ENCODE measurements around the gene CREB3L4.
A peak's percentile ranks its signal among the peaks of the same experiment; 100 is the strongest.

The CREB3L4 gene

GRCh38 chr1:153963030-153963849, 4.5 kb upstream of the CREB3L4 start, which contains the start of gene SLC39A1 (continued):
- TF ChIP-seq ZNF335 (tag by site-specific recombination; conservative IDR thresholded peaks at IDR 0.05), result peak; percentile 96
- no peak for TF ChIP-seq ZNF16 (tag by site-specific recombination; IDR thresholded peaks at IDR 0.05; ENCODE audit: low read depth)
- TF ChIP-seq ZBTB11 (tag by site-specific recombination; conservative IDR thresholded peaks at IDR 0.05; ENCODE audit: low read depth), result peak; percentile 76
- no peak for TF ChIP-seq ZNF433 (tag by site-specific recombination; IDR thresholded peaks at IDR 0.05; ENCODE audit: low read depth)
- TF ChIP-seq ZNF76 (tag by site-specific recombination; IDR thresholded peaks at IDR 0.05; ENCODE audit: borderline replicate concordance, low read depth), result peak; percentile 33; the same call in 1 of the 2 replicates
- peak; percentile 30; the same call in 1 of the 2 replicates for TF ChIP-seq ZNF692 (tag by site-specific recombination; IDR thresholded peaks at IDR 0.05)
- TF ChIP-seq PRDM2 (tag by site-specific recombination; IDR thresholded peaks at IDR 0.05; ENCODE audit: borderline replicate concordance), result no peak
- TF ChIP-seq KLF7 (tag by site-specific recombination; IDR thresholded peaks at IDR 0.05; ENCODE audit: borderline replicate concordance), result peak; percentile 81; the same call in 1 of the 2 replicates
- TF ChIP-seq CTCF (tag by site-specific recombination; IDR thresholded peaks at IDR 0.05), result no peak
- TF ChIP-seq ZSCAN23 (tag by site-specific recombination; IDR thresholded peaks at IDR 0.05), result no peak
- peak; percentile 35; the same call in 1 of the 2 replicates for TF ChIP-seq GLIS1 (tag by site-specific recombination; IDR thresholded peaks at IDR 0.05)
- TF ChIP-seq ZNF768 (tag by site-specific recombination; IDR thresholded peaks at IDR 0.05), result no peak
- TF ChIP-seq ZBTB1 (tag by site-specific recombination; IDR thresholded peaks at IDR 0.05), result no peak
- no peak for TF ChIP-seq ZNF155 (tag by site-specific recombination; IDR thresholded peaks at IDR 0.05)
- peak; percentile 82 for TF ChIP-seq KLF9 (tag by site-specific recombination; IDR thresholded peaks at IDR 0.05; ENCODE audit: low read depth)
- TF ChIP-seq ZNF221 (tag by site-specific recombination; IDR thresholded peaks at IDR 0.05; ENCODE audit: borderline replicate concordance), result no peak
- TF ChIP-seq ZNF416 (tag by site-specific recombination; IDR thresholded peaks at IDR 0.05), result no peak
- no peak for TF ChIP-seq ZNF132 (tag by site-specific recombination; IDR thresholded peaks at IDR 0.05; ENCODE audit: borderline replicate concordance)
- TF ChIP-seq ZFP37 (tag by site-specific recombination; IDR thresholded peaks at IDR 0.05), result 0 out of 2 replicates have a peak, but pooled peaks have one; percentile 34
- TF ChIP-seq ZNF843 (tag by site-specific recombination; IDR thresholded peaks at IDR 0.05), result no peak
- TF ChIP-seq KLF1 (tag by site-specific recombination; IDR thresholded peaks at IDR 0.05), result peak; percentile 42; the same call in 1 of the 2 replicates
- no peak for TF ChIP-seq ZNF623 (tag by site-specific recombination; IDR thresholded peaks at IDR 0.05)
- no peak for TF ChIP-seq ZNF23 (tag by site-specific recombination; IDR thresholded peaks at IDR 0.05; ENCODE audit: borderline replicate concordance)
- TF ChIP-seq ZIC2 (tag by site-specific recombination; IDR thresholded peaks at IDR 0.05), result peak; percentile 29; the same call in 1 of the 2 replicates
- peak; percentile 31; the same call in 1 of the 2 replicates for TF ChIP-seq SP7 (tag by site-specific recombination; IDR thresholded peaks at IDR 0.05)
- no peak for TF ChIP-seq ZNF560 (tag by site-specific recombination; IDR thresholded peaks at IDR 0.05; ENCODE audit: borderline replicate concordance)
- TF ChIP-seq ZNF174 (tag by site-specific recombination; IDR thresholded peaks at IDR 0.05), result no peak

Data from HEK293 (cell line).